Loucy (cell line): ENCODE data around the gene EIF1AX.
"Not testable (repeated sequence)": the region's sequence is repeated elsewhere in the genome, so short reads cannot be mapped to it uniquely, and the experiment has no call there.

Experiments used
- CTCF ChIP-seq: fragments of 200-600 bp; sonication (generic); conservative IDR thresholded peaks from 2 replicates; pipeline ENCODE4 v1.5.1; 2014; ENCODE audit warnings: mild to moderate bottlenecking, antibody characterized with exemption, low read length
- EZH2phosphoT487 ChIP-seq: fragments of 200-600 bp; IDR thresholded peaks from 2 replicates; pipeline ENCODE4 v1.6.1; 2018; ENCODE audit warnings: antibody characterized with exemption, mild to moderate bottlenecking, moderate library complexity, borderline replicate concordance

- not testable (repeated sequence) for TF ChIP-seq CTCF, EZH2phosphoT487
Observed at GRCh38 chrX:20162516-20162915, 20.9 kb upstream of the EIF1AX start.
